ENCODE results near the gene TRIM4.
"Not testable (repeated sequence)": the region's sequence is repeated elsewhere in the genome, so short reads cannot be mapped to it uniquely, and the experiment has no call there.

The TRIM4 gene

GRCh38 chr7:99919814-99920112 is 433 bp upstream of the TRIM4 start:
- no peak for DNase-seq

GRCh38 chr7:99910976-99911375 is 8.4 kb downstream of the TRIM4 start:
- no peak for DNase-seq

DNA sequence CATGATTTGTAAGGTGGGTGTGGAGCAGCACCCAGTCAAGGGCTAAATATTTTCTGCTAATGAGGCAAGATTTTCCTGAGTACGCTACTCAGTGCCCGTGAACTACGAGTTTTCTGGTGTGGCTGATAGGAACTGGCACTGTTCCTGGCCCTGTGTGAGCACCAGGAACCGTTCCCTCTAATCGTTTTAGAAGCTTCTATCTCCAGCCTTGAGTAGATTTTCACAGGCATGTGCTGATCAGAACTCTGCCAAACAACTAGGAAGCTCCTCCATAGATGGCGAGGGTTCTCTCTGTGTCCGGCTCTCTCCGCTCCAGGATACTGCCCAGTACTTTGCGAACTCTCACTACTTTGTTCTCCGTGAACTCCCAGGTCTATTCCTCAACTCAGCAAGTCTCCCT is 17.7 kb downstream of the TRIM4 start:
- no peak for DNase-seq

GRCh38 chr7:99899830-99900519 is 19.4 kb downstream of the TRIM4 start:
- DNase-seq = no peak

DNA sequence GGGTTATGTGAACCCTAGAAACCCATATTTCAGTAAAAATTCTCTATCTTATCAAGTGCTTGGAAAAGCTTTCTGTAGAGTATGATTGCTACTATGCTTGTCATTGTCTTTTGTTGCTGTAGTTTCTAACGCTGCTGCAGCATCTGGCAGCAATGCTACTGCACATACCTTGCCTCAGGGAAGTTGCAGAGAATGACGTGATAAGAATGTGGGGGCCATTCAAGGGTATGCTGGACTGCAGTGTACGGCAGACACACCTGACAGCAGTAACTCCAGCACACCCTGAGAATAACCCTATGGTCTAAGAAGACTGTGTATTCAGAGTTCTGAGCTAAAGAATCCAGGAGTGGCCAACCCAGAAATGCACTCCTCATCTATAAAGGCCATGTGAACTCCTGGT is 20.5 kb downstream of the TRIM4 start:
- DNase-seq = no peak

DNA sequence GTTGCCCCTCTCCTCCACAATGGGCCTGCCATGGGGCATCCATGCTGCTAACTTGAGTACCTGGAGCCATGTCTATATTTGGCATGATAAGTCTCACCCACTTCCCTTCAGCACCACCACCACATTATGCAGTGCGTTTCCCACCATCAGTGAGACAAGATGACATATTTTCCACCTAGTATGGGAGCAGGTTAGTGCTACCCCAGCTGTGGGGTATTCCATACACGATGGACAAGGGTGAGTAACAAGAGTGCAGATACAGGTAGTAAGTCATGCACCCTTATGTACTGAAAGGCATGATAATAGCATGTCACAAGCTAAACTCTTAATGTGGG is 21.3 kb downstream of the TRIM4 start:
- no peak for DNase-seq

DNA sequence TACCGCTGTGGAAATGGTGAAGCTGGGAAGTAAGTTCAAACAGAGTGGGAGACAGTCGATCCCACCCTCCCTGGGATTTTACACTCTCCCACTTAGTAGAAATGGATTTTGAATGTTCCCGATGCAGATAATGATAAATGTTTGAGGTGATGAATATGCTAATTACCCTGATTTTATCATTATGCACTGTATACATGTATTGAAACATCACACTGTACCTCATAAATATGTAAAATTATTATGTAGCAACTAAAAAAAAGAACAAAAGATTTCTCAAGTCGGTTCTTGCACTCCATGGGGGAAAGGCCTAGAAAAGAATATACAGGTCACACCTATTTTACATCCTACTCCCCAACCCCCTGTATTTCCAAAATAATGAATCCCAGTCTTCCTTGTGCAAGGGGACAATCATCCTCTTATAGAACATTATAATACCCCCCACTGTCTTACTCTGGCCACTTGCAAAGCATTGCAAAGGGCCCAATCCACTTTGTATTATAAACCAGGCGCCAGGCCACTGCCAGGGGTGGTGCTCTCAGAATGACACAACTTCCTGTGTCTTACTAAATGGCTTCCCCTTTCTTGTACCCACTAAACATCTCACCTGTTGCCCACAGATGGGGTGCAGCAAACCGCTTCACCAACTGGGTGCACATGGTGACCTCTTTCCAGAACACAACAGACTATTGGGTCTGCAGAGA is 21.9 kb downstream of the TRIM4 start:
- peak; percentile 27 for DNase-seq

- DNase-seq = no peak
Observed at GRCh38 chr7:99894738-99895137, 24.6 kb downstream of the TRIM4 start.

DNA sequence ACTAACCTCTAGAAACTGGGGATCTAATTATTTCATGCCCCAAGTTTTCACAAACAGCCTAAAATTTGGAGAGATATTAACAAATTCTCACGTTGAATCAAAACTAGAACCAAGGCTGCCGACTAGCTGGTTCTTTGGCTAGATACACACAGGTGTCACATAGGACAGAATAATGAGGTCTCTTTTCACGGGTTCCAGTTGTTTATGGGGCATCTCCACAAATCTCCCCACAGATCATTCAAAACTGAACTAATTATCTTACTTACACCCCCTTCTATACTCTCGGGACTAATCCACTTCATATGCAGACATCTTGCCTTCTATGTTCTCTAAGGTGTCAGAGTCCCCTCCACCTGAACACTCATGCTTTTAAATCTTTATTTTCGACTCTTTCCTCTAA is 26.1 kb downstream of the TRIM4 start:
- DNase-seq = no peak

DNA sequence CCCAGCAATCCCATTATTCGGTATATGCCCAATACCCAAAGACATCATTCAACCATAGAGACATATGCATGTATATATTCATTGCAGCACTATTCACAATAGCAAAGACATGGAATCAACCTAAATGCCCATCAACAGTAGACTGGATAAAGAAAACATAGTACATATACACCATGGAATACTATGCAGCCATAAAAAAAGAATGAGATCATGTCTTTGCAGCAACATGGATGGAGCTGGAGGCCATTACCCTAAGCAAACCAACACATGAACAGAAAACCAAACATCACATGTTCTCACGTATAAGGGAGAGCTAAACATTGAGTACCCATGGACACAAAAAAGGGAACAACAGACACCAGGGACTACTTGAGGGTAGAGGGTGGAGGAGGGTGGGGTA is 29.0 kb downstream of the TRIM4 start:
- not testable (repeated sequence) for DNase-seq

DNA sequence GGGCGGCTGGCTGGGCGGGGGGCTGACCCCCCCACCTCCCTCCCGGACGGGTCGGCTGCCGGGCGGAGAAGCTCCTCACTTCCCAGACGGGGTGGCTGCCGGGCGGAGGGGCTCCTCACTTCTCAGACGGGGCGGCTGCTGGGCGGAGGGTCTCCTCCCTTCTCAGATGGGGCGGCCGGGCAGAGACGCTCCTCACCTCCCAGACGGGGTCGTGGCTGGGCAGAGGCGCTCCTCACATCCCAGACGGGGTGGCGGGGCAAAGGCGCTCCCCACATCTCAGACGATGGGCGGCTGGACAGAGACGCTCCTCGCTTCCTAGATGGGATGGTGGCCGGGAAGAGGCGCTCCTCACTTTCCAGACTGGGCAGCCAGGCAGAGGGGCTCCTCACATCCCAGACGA is 31.0 kb downstream of the TRIM4 start:
- not testable (repeated sequence) for DNase-seq

- no peak for DNase-seq
Observed at GRCh38 chr7:99881370-99881769, 38.0 kb downstream of the TRIM4 start.

DNA sequence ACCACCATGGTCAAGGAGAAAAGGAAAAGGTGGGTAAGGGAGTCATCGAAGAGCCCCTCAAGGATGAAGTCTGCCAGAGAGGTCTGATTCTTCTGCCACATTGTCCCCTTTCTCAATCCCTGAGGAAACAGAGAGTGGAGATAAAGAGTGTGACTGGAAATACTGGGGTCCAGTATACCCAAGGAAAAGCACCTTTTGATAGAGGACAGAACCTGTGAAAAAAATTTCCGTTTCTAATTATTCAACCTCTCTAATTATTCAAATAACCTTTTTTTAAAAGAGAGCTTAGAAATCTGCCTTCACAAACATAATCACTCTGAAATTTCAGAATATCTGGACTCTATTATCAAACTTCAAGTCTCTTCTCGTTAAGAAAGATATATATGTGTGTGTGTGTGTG is 42.4 kb downstream of the TRIM4 start, which contains the start of gene OR2AE1:
Gene OR2AE1, minus strand, starts transcription at position 101 of the 400 bp plus-strand sequence. Its CDS starts 0 bp downstream, at position 101.
- DNase-seq = no peak

DNA sequence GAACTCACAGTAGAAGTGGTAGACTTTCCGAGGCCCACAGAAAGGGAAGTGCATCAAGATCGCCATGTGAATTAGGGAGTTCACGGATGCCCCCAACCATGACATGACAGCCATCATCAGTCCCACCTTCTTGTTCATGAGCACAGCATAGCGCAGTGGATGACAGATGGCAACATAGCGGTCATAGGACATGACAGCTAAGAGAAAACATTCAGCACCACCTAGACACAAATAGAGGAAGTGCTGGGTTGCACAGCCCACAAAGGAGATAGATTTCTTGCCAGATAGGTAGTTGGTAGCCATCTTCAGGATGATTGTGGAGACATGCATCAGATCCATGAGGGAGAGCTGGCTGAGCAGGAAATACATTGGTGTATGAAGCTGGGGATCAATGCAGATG is 42.8 kb downstream of the TRIM4 start:
- peak; percentile 64 for DNase-seq

- DNase-seq = no peak
Observed at GRCh38 chr7:99868246-99868645, 51.1 kb downstream of the TRIM4 start.

- DNase-seq = not testable (repeated sequence)
Observed at GRCh38 chr7:99867477-99867876, 51.9 kb downstream of the TRIM4 start.

GRCh38 chr7:99863847-99864440 is 55.4 kb downstream of the TRIM4 start:
- DNase-seq = no peak

DNA sequence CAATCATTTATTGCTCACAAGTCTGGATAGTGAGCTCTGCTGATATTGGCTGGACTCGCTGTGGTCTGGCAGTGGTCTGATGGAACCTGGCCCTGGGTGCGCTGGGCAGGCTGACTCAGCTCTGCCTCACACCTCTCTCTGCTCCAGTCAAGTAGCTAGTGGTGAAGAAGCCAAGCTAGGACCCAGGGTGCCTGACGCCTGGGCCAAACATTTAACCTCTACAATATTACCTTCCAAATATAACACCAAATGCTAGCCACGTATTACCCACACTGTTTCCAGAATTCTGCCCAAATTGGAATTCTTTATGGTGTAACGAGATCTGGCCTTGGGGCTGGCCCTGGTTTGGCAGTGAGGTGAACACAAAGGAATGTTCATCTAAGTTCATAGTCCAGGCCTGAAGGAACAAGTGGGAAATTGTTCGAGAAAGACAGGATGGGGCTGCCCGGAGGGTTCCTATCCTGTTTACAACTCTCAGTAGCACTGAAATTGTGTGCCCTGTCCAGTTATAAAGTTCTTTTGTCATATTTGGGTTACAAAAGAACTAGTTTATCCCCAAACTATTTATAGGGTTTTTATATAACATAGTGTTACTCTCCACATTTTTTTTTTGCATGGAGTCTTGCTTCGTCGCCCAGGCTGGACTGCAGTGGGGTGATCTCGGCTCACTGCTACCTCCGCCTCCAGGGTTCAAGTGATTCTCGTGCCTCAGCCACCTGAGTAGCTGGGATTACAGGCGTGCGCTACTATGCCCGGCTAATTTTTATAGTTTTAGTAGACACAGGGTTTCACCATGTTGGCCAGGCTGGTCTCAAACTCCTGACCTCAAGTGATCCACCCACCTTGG is 58.8 kb downstream of the TRIM4 start:
- DNase-seq = no peak

GRCh38 chr7:99855236-99855635 is 64.1 kb downstream of the TRIM4 start:
- no peak for DNase-seq

- DNase-seq = no peak
Observed at GRCh38 chr7:99848420-99849216, 70.7 kb downstream of the TRIM4 start.

- DNase-seq = no peak
Observed at GRCh38 chr7:99844328-99844727, 75.0 kb downstream of the TRIM4 start.

GRCh38 chr7:99843808-99844207 is 75.5 kb downstream of the TRIM4 start:
- DNase-seq = no peak

- DNase-seq = no peak
Observed at GRCh38 chr7:99842926-99843325, 76.4 kb downstream of the TRIM4 start.

Measured in hematopoietic multipotent progenitor cell treated with erythropoietin and hydrocortisone succinate and interleukin-3 and kit ligand, for 4 days (in vitro differentiated cells).